Measurements from ENCODE around the gene SPG7.

GRCh38 chr16:89476379-89476778 is 31.8 kb upstream of the SPG7 start:
- no peak for TF ChIP-seq CTCF (IDR thresholded peaks at IDR 0.05)
- TF ChIP-seq SIN3A (IDR thresholded peaks at IDR 0.05; ENCODE audit: borderline replicate concordance, insufficient read depth, low read depth, low read length) = no peak
- TF ChIP-seq POLR2AphosphoS5 (IDR thresholded peaks at IDR 0.05; ENCODE audit: low read depth, low read length) = no peak
- TF ChIP-seq REST (IDR thresholded peaks at IDR 0.05; ENCODE audit: insufficient read depth in 1 of 2, low read depth in 2 of 2, low read length in 1 of 2) = no peak
- no peak for TF ChIP-seq TCF7L2 (IDR thresholded peaks at IDR 0.05; ENCODE audit: low read depth, low read length)
